ENCODE results near the gene PLB1.

The PLB1 gene

GRCh38 chr2:28649481-28650265 lies 153.8 kb downstream of the PLB1 start:
- Histone ChIP-seq H3K4me2 (ENCODE audit: low read depth, low read length, poor library complexity, severe bottlenecking) (no peak overlapping the region), H4K20me1 (ENCODE audit: insufficient read depth, low read length, poor library complexity, severe bottlenecking) (no peaks in the 10 kb centered on the region), H2AFZ (ENCODE audit: low read length) (no peak overlapping the region), H3F3A (ENCODE audit: low read depth) (no peaks in the 10 kb centered on the region), H3K9me2 (replicated peaks; ENCODE audit: low read depth, low read length) (no peaks in the 10 kb centered on the region), H3K9me3 (ENCODE audit: insufficient read depth, low read depth, low read length) (no peaks in the 10 kb centered on the region), H3K9ac (ENCODE audit: low read depth, low read length, poor library complexity, severe bottlenecking) (no peak overlapping the region), H3K27me3 (ENCODE audit: insufficient read depth, low read length, poor library complexity, severe bottlenecking) (no peaks in the 10 kb centered on the region), H3K79me2 (ENCODE audit: insufficient read depth, low read length) (no peaks in the 10 kb centered on the region), H3K36me3 (ENCODE audit: insufficient read depth, low read length) (no peaks in the 10 kb centered on the region), H3K4me3 (ENCODE audit: low read length, poor library complexity, severe bottlenecking) (no peak overlapping the region), H3K4me1 (ENCODE audit: insufficient read depth, low read length, poor library complexity, severe bottlenecking) (no peaks in the 10 kb centered on the region)
- no peak for TF ChIP-seq CTCF (conservative IDR thresholded peaks at IDR 0.05; ENCODE audit: low read length)
- no peak for TF ChIP-seq EZH2phosphoT487 (IDR thresholded peaks at IDR 0.05; ENCODE audit: borderline replicate concordance)

GRCh38 chr2:28650266-28650584 lies 154.4 kb downstream of the PLB1 start:
- TF ChIP-seq CTCF (conservative IDR thresholded peaks at IDR 0.05; ENCODE audit: low read length) = no peak
- TF ChIP-seq EZH2phosphoT487 (IDR thresholded peaks at IDR 0.05; ENCODE audit: borderline replicate concordance) = no peak
- Histone ChIP-seq H3K4me3 (ENCODE audit: low read length, poor library complexity, severe bottlenecking) (no peak overlapping the region), H3K4me1 (ENCODE audit: insufficient read depth, low read length, poor library complexity, severe bottlenecking) (no peaks in the 10 kb centered on the region), H4K20me1 (ENCODE audit: insufficient read depth, low read length, poor library complexity, severe bottlenecking) (no peaks in the 10 kb centered on the region), H2AFZ (ENCODE audit: low read length) (no peak overlapping the region), H3K4me2 (ENCODE audit: low read depth, low read length, poor library complexity, severe bottlenecking) (no peak overlapping the region), H3K79me2 (ENCODE audit: insufficient read depth, low read length) (no peaks in the 10 kb centered on the region), H3K36me3 (ENCODE audit: insufficient read depth, low read length) (no peaks in the 10 kb centered on the region), H3F3A (ENCODE audit: low read depth) (no peaks in the 10 kb centered on the region), H3K9ac (ENCODE audit: low read depth, low read length, poor library complexity, severe bottlenecking) (no peak overlapping the region), H3K9me3 (ENCODE audit: insufficient read depth, low read depth, low read length) (no peaks in the 10 kb centered on the region), H3K27me3 (ENCODE audit: insufficient read depth, low read length, poor library complexity, severe bottlenecking) (no peaks in the 10 kb centered on the region), H3K9me2 (replicated peaks; ENCODE audit: low read depth, low read length) (no peaks in the 10 kb centered on the region)

GRCh38 chr2:28652217-28652616 lies 156.4 kb downstream of the PLB1 start:
- Histone ChIP-seq H3K36me3 (ENCODE audit: insufficient read depth, low read length) (no peaks in the 10 kb centered on the region), H3K4me1 (ENCODE audit: insufficient read depth, low read length, poor library complexity, severe bottlenecking) (no peaks in the 10 kb centered on the region), H3K4me3 (ENCODE audit: low read length, poor library complexity, severe bottlenecking) (no peak overlapping the region), H2AFZ (ENCODE audit: low read length) (no peak overlapping the region), H3K79me2 (ENCODE audit: insufficient read depth, low read length) (no peaks in the 10 kb centered on the region), H3K4me2 (ENCODE audit: low read depth, low read length, poor library complexity, severe bottlenecking) (no peak overlapping the region), H3K27me3 (ENCODE audit: insufficient read depth, low read length, poor library complexity, severe bottlenecking) (no peaks in the 10 kb centered on the region), H3F3A (ENCODE audit: low read depth) (no peaks in the 10 kb centered on the region), H3K9me2 (replicated peaks; ENCODE audit: low read depth, low read length) (no peaks in the 10 kb centered on the region), H3K9ac (ENCODE audit: low read depth, low read length, poor library complexity, severe bottlenecking) (no peak overlapping the region), H3K9me3 (ENCODE audit: insufficient read depth, low read depth, low read length) (no peaks in the 10 kb centered on the region), H4K20me1 (ENCODE audit: insufficient read depth, low read length, poor library complexity, severe bottlenecking) (no peaks in the 10 kb centered on the region)
- TF ChIP-seq CTCF (conservative IDR thresholded peaks at IDR 0.05; ENCODE audit: low read length) = no peak
- no peak for TF ChIP-seq EZH2phosphoT487 (IDR thresholded peaks at IDR 0.05; ENCODE audit: borderline replicate concordance)
